Measurements from ENCODE around the gene SMTNL1. TPM values are rescaled to one million over a fixed set of nuclear protein-coding genes. Genes with fewer than 3 reads are reported as not detected.
A peak's percentile ranks its signal among the peaks of the same experiment; 100 is the strongest.

Gene SMTNL1
- polyA plus RNA-seq, 1 of the 3 experiments (the other 2 are of a cell fraction) = not detected

GRCh38 chr11:57556041-57556440 is 18.6 kb downstream of the SMTNL1 start:
- no peak overlapping the region for H3K27ac ChIP-seq (ENCODE audit: low read depth in 2 of 2, low read length in 1 of 2)
- H3F3A ChIP-seq (replicated peaks; ENCODE audit: insufficient read depth) = no peaks in the 10 kb centered on the region
- CTCF ChIA-PET = interaction anchor here (1.6 to 1.8 kb wide), 3 partner anchors 12 to 63 kb away, joined by 4 to 6 read pairs (median 5); partner anchors contain the start of gene UBE2L6
- H2AFZ ChIP-seq (ENCODE audit: low read depth) = no peak overlapping the region
- TF ChIP-seq CHD2 (IDR thresholded peaks at IDR 0.05; ENCODE audit: low read length, partially characterized antibody) (no peak), GATA2 (CRISPR knock-in tag; IDR thresholded peaks at IDR 0.05) (no peak), PBX3 (IDR thresholded peaks at IDR 0.05) (no peak), CTCF (IDR thresholded peaks at IDR 0.05) (no peak), NFIC (IDR thresholded peaks at IDR 0.05; ENCODE audit: borderline replicate concordance) (no peak), FOXM1 (IDR thresholded peaks at IDR 0.05; ENCODE audit: low read depth) (no peak), TCF12 (IDR thresholded peaks at IDR 0.05) (no peak), ELF1 (IDR thresholded peaks at IDR 0.05) (no peak), MXI1 (IDR thresholded peaks at IDR 0.05; ENCODE audit: low read depth, low read length) (no peak)
- POLR2A ChIA-PET = no interaction called here
- no peak overlapping the region for H3K4me3 ChIP-seq (ENCODE audit: low read depth in 2 of 2, low read length in 1 of 2)
- no peaks in the 10 kb centered on the region for H3K27me3 ChIP-seq (ENCODE audit: insufficient read depth)
- no peaks in the 10 kb centered on the region for H3K9me3 ChIP-seq
- H3K4me2 ChIP-seq = no peak overlapping the region
- H4K20me1 ChIP-seq (ENCODE audit: insufficient read depth) = no peaks in the 10 kb centered on the region
- no peaks in the 10 kb centered on the region for H3K9me2 ChIP-seq
- no peak for DNase-seq
- H3K4me1 ChIP-seq (ENCODE audit: control insufficient read depth in 1 of 2, insufficient read depth in 2 of 2, low read depth in 1 of 2, low read length in 1 of 2) = no peaks in the 10 kb centered on the region
- H3K36me3 ChIP-seq (replicated peaks in 1 of 2; ENCODE audit: control insufficient read depth in 1 of 2, insufficient read depth in 2 of 2, low read length in 1 of 2) = peaks cover 14 to 38% of the 10 kb centered on the region in 2 experiments
- no peaks in the 10 kb centered on the region for H3K79me2 ChIP-seq (ENCODE audit: insufficient read depth)
- WGBS (ENCODE audit: low lambda C conversion rate) = 78% methylated on average over 6 of the region's 8 CpGs
- H3K9ac ChIP-seq = no peak overlapping the region

GRCh38 chr11:57560146-57560545 is 22.8 kb downstream of the SMTNL1 start:
- no peak overlapping the region for H3K27ac ChIP-seq (ENCODE audit: low read depth in 2 of 2, low read length in 1 of 2)
- WGBS (ENCODE audit: low lambda C conversion rate) = 84% methylated on average over 3 of the region's 4 CpGs
- H3F3A ChIP-seq (replicated peaks; ENCODE audit: insufficient read depth) = no peaks in the 10 kb centered on the region
- no peak overlapping the region for H3K4me3 ChIP-seq (ENCODE audit: low read depth in 2 of 2, low read length in 1 of 2)
- H3K4me1 ChIP-seq (ENCODE audit: control insufficient read depth in 1 of 2, insufficient read depth in 2 of 2, low read depth in 1 of 2, low read length in 1 of 2) = peaks cover 0 to 2% of the 10 kb centered on the region in 2 experiments; a peak in 1 of 4 replicates
- H3K79me2 ChIP-seq (ENCODE audit: insufficient read depth) = no peaks in the 10 kb centered on the region
- H4K20me1 ChIP-seq (ENCODE audit: insufficient read depth) = no peaks in the 10 kb centered on the region
- CTCF ChIA-PET = interaction anchor here (0.6 to 2.2 kb wide), 2 partner anchors 84 to 102 kb away, joined by 3 to 7 read pairs; no protein-coding TSS in a partner anchor
- no peaks in the 10 kb centered on the region for H3K9me3 ChIP-seq
- TF ChIP-seq JUND (IDR thresholded peaks at IDR 0.05) = no peak
- no peaks in the 10 kb centered on the region for H3K9me2 ChIP-seq
- no peak for DNase-seq
- POLR2A ChIA-PET = no interaction called here
- H3K9ac ChIP-seq = no peak overlapping the region
- H3K36me3 ChIP-seq (replicated peaks in 1 of 2; ENCODE audit: control insufficient read depth in 1 of 2, insufficient read depth in 2 of 2, low read length in 1 of 2) = peaks cover 6 to 12% of the 10 kb centered on the region in 2 experiments
- no peak overlapping the region for H2AFZ ChIP-seq (ENCODE audit: low read depth)
- no peaks in the 10 kb centered on the region for H3K27me3 ChIP-seq (ENCODE audit: insufficient read depth)
- H3K4me2 ChIP-seq = no peak overlapping the region

- Histone ChIP-seq H3K27ac (ENCODE audit: low read depth in 2 of 2, low read length in 1 of 2) (no peak overlapping the region), H4K20me1 (ENCODE audit: insufficient read depth) (no peaks in the 10 kb centered on the region), H3F3A (replicated peaks; ENCODE audit: insufficient read depth) (no peaks in the 10 kb centered on the region), H2AFZ (ENCODE audit: low read depth) (no peak overlapping the region), H3K79me2 (ENCODE audit: insufficient read depth) (no peaks in the 10 kb centered on the region; the same call in 1 of the 2 replicates), H3K4me3 (ENCODE audit: low read depth in 2 of 2, low read length in 1 of 2) (no peak overlapping the region), H3K36me3 (replicated peaks in 1 of 2; ENCODE audit: control insufficient read depth in 1 of 2, insufficient read depth in 2 of 2, low read length in 1 of 2) (peaks cover 0 to 6% of the 10 kb centered on the region in 2 experiments), H3K9me3 (no peaks in the 10 kb centered on the region), H3K4me1 (ENCODE audit: control insufficient read depth in 1 of 2, insufficient read depth in 2 of 2, low read depth in 1 of 2, low read length in 1 of 2) (peaks cover 0 to 14% of the 10 kb centered on the region in 2 experiments; a peak in 1 of 4 replicates), H3K27me3 (ENCODE audit: insufficient read depth) (no peaks in the 10 kb centered on the region), H3K9ac (no peak overlapping the region), H3K4me2 (no peak overlapping the region), H3K9me2 (no peaks in the 10 kb centered on the region)
- ChIA-PET CTCF (interaction anchor here (1.1 to 1.6 kb wide), 4 partner anchors 35 to 81 kb away, joined by 4 to 5 read pairs (median 4); no protein-coding TSS in a partner anchor), POLR2A (no interaction called here)
- TF ChIP-seq RAD21 (IDR thresholded peaks at IDR 0.05; ENCODE audit: low read length) = peak; percentile 17; the same call in 1 of the 2 replicates
- no peak for TF ChIP-seq MXI1 (IDR thresholded peaks at IDR 0.05; ENCODE audit: low read depth, low read length)
- WGBS (ENCODE audit: low lambda C conversion rate) = 78% methylated on average over 3 of the region's 4 CpGs
- DNase-seq = no peak
Observed at GRCh38 chr11:57562596-57562995, 25.2 kb downstream of the SMTNL1 start.

Data from SK-N-SH (cell line).